GM23248 (cell line): ENCODE data around the gene HAGH. TPM values are rescaled to one million over a fixed set of nuclear protein-coding genes. Genes with fewer than 3 reads are reported as not detected.

Experiments
- DNase-seq: peaks from one replicate; pipeline ENCODE4 v3.0.0-alpha.2; 2015
- H2AFZ ChIP-seq: fragments of 200-600 bp; sonication (generic); 2 replicates; pipeline ENCODE4 v1.6.1; 2016; ENCODE audit warnings: antibody characterized with exemption
- H3F3A ChIP-seq: fragments of 200-600 bp; sonication (generic); 2 replicates; pipeline ENCODE4 v1.6.1; 2016; ENCODE audit warnings: mild to moderate bottlenecking, antibody characterized with exemption, mixed run types; ENCODE audit not compliant: insufficient read depth
- H3K27ac ChIP-seq: fragments of 200-600 bp; sonication (generic); 2 replicates; pipeline ENCODE4 v1.5.1; 2016; ENCODE audit warnings: mild to moderate bottlenecking
- H3K27me3 ChIP-seq: fragments of 200-600 bp; sonication (generic); replicated peaks from 2 replicates; pipeline ENCODE4 v1.6.1; 2016; ENCODE audit warnings: mild to moderate bottlenecking; ENCODE audit not compliant: insufficient read depth
- H3K36me3 ChIP-seq: fragments of 200-600 bp; sonication (generic); 2 replicates; pipeline ENCODE4 v1.6.1; 2016; ENCODE audit warnings: low read depth, mild to moderate bottlenecking
- H3K4me1 ChIP-seq: fragments of 200-600 bp; sonication (generic); 2 replicates; pipeline ENCODE4 v1.6.1; 2016; ENCODE audit warnings: mild to moderate bottlenecking; ENCODE audit not compliant: insufficient read depth
- H3K4me2 ChIP-seq: fragments of 200-600 bp; sonication (generic); one replicate; pipeline ENCODE4 v1.6.1; 2016; ENCODE audit warnings: mild to moderate bottlenecking; ENCODE audit not compliant: unreplicated experiment
- H3K4me3 ChIP-seq: fragments of 200-600 bp; sonication (generic); 2 replicates; pipeline ENCODE4 v1.5.1; 2016; ENCODE audit warnings: mild to moderate bottlenecking
- H3K79me2 ChIP-seq: fragments of 200-600 bp; sonication (generic); 2 replicates; pipeline ENCODE4 v1.6.1; 2016; ENCODE audit warnings: mild to moderate bottlenecking; ENCODE audit not compliant: insufficient read depth
- H3K9ac ChIP-seq: fragments of 200-600 bp; sonication (generic); 2 replicates; pipeline ENCODE4 v1.6.1; 2016; ENCODE audit warnings: mild to moderate bottlenecking
- H3K9me2 ChIP-seq: fragments of 200-600 bp; sonication (generic); 2 replicates; pipeline ENCODE4 v1.6.1; 2016; ENCODE audit warnings: mixed run types, mild to moderate bottlenecking, moderate library complexity; ENCODE audit not compliant: insufficient read depth
- H3K9me3 ChIP-seq: fragments of 200-600 bp; sonication (generic); one replicate; pipeline ENCODE4 v1.6.1; 2017; ENCODE audit warnings: low read depth
- H4K20me1 ChIP-seq: fragments of 200-600 bp; sonication (generic); 2 replicates; pipeline ENCODE4 v1.6.0; 2016; ENCODE audit not compliant: insufficient read depth
- EZH2 ChIP-seq: fragments of 200-600 bp; sonication (generic); IDR thresholded peaks from 2 replicates; pipeline ENCODE4 v1.6.1; 2018; ENCODE audit warnings: antibody characterized with exemption, mild to moderate bottlenecking; ENCODE audit not compliant: insufficient read depth, poor library complexity, severe bottlenecking
- EZH2phosphoT487 ChIP-seq: fragments of 200-600 bp; sonication (generic); IDR thresholded peaks from 2 replicates; pipeline ENCODE4 v1.6.1; 2018; ENCODE audit warnings: antibody characterized with exemption, moderate library complexity, mild to moderate bottlenecking, low read depth; ENCODE audit not compliant: insufficient read depth
- WGBS, 2 experiments: methylation state at CpG; one replicate each; pipeline ENCODE4 v1.1.6; 2015 to 2017; ENCODE audit warnings: low lambda C conversion rate in 2 of 2, low coverage in 1 of 2; ENCODE audit errors: missing lambda C conversion rate in 2 of 2; 5-methylcytosine and 5-hydroxymethylcytosine counted together
- in situ Hi-C: fragments of 300-500 bp; cut with MboI; formaldehyde crosslinking; loops from 2 replicates; pipeline ENCODE4 v1.15.0; 2020
- polyA plus RNA-seq: library from polyadenylated mRNA; unstranded; fragments of >200 nt; fragmentation: Nextera tagmentation; extraction: Ambion mirVana; gene quantifications from 2 replicates; pipeline ENCODE4 v1.2.1, GENCODE V29; 2016
- total RNA-seq: library from RNA; depleted of rRNA; stranded (reverse); fragments of >200 nt; shearing (Covaris generic); gene quantifications from 2 replicates; pipeline ENCODE4 v1.2.3, GENCODE V29; 2014

The HAGH gene
- total and polyA plus RNA-seq, 2 experiments from 2014 or later: 48.9 to 76.5 TPM

DNA sequence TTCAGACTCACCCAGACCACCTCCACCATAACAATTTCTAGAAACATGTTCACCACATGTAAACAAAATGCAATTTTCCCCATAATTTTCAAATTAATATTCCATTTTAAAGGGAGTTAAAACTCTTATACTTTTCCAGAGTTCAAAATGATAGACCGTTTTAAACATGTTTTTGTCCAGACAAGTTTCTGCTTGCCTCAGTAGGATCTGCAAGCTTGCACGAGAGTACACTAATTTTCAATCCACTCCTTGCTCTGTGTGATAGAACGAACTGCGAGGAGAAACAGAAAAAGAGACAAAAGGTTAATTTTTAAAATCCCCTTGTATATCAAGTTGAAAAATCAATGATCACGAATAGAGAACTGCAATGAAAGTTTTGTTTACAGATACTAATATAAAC is 7.5 kb upstream of the HAGH start:
- Histone ChIP-seq H3K9me3 (no peaks in the 10 kb centered on the region), H3K4me1 (peaks cover 6% of the 10 kb centered on the region; the same call in 1 of the 2 replicates)
- WGBS, 2 experiments: 93 to 95% methylated on average over 5 of the region's 5 CpGs

DNA sequence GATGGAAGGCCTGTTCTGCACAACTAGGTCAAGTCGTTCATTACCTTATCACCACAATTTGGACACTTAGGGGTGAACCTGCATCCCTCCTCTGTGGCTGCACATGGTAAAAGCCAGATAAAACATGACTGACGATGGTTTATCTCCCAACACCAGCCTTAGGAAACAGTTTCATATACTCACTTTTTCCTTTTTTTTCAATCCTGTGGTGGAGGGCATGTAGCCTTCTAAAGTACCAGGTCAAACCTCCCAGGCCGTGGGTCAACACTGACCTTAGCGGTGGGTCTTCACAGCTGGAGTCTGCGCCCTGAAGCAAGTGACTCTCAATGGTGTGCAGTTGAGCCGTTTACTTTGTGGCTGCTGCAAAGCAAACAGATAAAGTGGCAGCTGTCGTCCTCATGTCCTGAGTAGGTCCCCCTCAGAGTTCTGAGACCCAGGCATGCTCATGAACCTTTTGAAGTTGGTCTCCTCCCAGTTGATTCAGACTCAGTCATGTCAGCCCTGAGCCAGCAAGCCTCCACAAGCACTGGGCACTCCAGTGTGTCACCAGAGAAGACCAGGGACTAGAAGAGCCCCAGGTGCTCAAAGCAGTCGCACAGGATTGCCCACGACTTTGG is 6.3 kb upstream of the HAGH start:
- in situ Hi-C loops: no loop called here
- no peaks in the 10 kb centered on the region for H4K20me1 ChIP-seq
- H3K79me2 ChIP-seq: peaks cover 25% of the 10 kb centered on the region
- H3K4me1 ChIP-seq: peaks cover 17% of the 10 kb centered on the region
- H3F3A ChIP-seq: peaks cover 4% of the 10 kb centered on the region; the same call in 1 of the 2 replicates
- H3K9ac ChIP-seq: no peak overlapping the region
- TF ChIP-seq EZH2phosphoT487 (no peak), EZH2 (no peak)
- 74 to 76% methylated on average over 9 of the region's 9 CpGs for WGBS, 2 experiments
- 0 out of 2 replicates have a peak, but pooled peaks cover 7% of the 10 kb centered on the region for H3K36me3 ChIP-seq
- H2AFZ ChIP-seq: no peak overlapping the region
- H3K4me2 ChIP-seq: no peak overlapping the region
- no peaks in the 10 kb centered on the region for H3K9me2 ChIP-seq
- no peaks in the 10 kb centered on the region for H3K27me3 ChIP-seq
- H3K9me3 ChIP-seq: no peaks in the 10 kb centered on the region
- no peak overlapping the region for H3K4me3 ChIP-seq
- DNase-seq: no peak
- no peak overlapping the region for H3K27ac ChIP-seq

More for the DNA sequence above, 7.5 kb upstream of the HAGH start:
- no peak overlapping the region for H2AFZ ChIP-seq
- H4K20me1 ChIP-seq: no peaks in the 10 kb centered on the region
- no peak for DNase-seq
- TF ChIP-seq EZH2: no peak
- TF ChIP-seq EZH2phosphoT487: no peak
- H3K4me2 ChIP-seq: no peak overlapping the region
- peaks cover 14% of the 10 kb centered on the region for H3K79me2 ChIP-seq
- H3F3A ChIP-seq: 0 out of 2 replicates have a peak, but pooled peaks cover 4% of the 10 kb centered on the region
- no peak overlapping the region for H3K4me3 ChIP-seq
- in situ Hi-C loops: no loop called here
- H3K9me2 ChIP-seq: no peaks in the 10 kb centered on the region
- no peaks in the 10 kb centered on the region for H3K27me3 ChIP-seq
- H3K9ac ChIP-seq: no peak overlapping the region
- H3K36me3 ChIP-seq: 0 out of 2 replicates have a peak, but pooled peaks cover 5% of the 10 kb centered on the region
- no peak overlapping the region for H3K27ac ChIP-seq

DNA sequence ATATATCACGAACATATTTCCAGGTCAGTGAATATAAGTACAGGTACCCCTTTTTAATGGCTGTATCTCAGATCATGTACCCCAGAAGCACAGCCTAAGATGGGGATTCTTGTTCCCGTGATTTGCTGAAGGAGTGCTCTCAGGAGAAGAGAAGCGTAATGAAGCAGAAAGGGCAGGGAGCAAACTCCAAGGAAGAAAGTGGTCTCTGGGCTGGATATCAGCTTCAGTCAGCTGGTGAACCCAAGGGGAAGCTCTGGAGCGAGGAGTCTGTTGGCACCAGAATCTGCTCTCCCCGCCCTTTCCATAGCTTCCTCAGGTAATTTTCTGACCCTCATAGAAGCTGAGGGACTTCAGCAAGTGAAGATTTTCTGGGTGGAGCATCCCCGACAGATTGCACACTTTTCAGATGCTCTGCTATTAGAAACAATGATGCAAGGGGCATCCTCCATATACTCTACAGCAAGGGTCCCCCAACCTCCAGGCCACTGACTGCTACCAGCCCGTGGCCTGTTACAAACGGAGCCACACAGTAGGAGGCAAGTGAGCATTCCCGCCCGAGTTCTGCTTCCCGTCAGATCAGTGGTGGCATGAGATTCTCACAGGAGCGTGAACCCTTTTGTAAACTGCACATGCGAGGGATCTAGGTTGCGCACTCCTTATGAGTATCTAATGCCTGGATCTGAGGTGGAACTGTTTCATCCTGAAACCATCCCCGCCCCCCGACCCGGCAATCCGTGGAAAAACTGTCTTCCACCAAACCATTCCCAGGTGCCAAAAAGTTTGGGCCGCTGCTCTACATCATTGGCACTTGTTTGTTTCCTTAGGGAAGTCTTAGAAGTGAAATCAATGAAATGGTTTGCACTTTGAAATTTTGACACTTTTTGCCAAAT is 4.8 kb upstream of the HAGH start:
- H2AFZ ChIP-seq: no peak overlapping the region
- 79 to 84% methylated on average over 18 to 19 of the region's 19 CpGs for WGBS, 2 experiments
- no peak overlapping the region for H3K9ac ChIP-seq
- H3K27me3 ChIP-seq: no peaks in the 10 kb centered on the region
- peaks cover 17% of the 10 kb centered on the region for H3K4me1 ChIP-seq
- no peak overlapping the region for H3K27ac ChIP-seq
- peaks cover 31% of the 10 kb centered on the region for H3K79me2 ChIP-seq
- no peaks in the 10 kb centered on the region for H3K9me3 ChIP-seq
- no peak overlapping the region for H3K4me3 ChIP-seq
- no peaks in the 10 kb centered on the region for H4K20me1 ChIP-seq
- in situ Hi-C loops: no loop called here
- TF ChIP-seq EZH2 (no peak), EZH2phosphoT487 (no peak)
- DNase-seq: no peak
- H3F3A ChIP-seq: peaks cover 8% of the 10 kb centered on the region; the same call in 1 of the 2 replicates
- 0 out of 2 replicates have a peak, but pooled peaks cover 7% of the 10 kb centered on the region for H3K36me3 ChIP-seq
- no peak overlapping the region for H3K4me2 ChIP-seq
- H3K9me2 ChIP-seq: no peaks in the 10 kb centered on the region

DNA sequence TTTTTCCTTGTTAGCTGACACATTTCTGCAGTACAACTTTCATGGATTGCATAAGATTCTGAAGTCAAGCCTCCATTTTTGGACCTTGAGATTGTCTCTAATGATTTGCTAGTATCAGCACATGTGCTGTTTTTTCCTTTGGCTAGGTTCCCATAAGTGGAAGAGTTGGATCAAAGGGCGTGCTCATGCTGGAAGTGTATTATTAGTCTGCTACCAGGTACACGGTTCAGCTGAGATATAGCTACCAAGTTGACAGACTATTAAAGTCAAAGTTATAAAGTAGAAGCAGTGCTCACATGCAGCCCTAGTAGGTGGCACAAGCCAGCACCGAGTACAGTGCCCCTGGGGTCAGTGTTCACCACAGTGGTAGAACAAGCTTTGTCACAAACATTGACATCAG is 3.6 kb upstream of the HAGH start:
- Histone ChIP-seq H2AFZ (no peak overlapping the region), H3K9me3 (no peaks in the 10 kb centered on the region), H3K4me1 (peaks cover 17% of the 10 kb centered on the region), H3K9me2 (no peaks in the 10 kb centered on the region), H3K4me3 (no peak overlapping the region), H3K4me2 (no peak overlapping the region), H3F3A (peaks cover 8% of the 10 kb centered on the region; the same call in 1 of the 2 replicates), H3K9ac (no peak overlapping the region), H3K36me3 (0 out of 2 replicates have a peak, but pooled peaks cover 7% of the 10 kb centered on the region), H3K79me2 (peaks cover 37% of the 10 kb centered on the region), H4K20me1 (no peaks in the 10 kb centered on the region), H3K27me3 (no peaks in the 10 kb centered on the region), H3K27ac (no peak overlapping the region)
- TF ChIP-seq EZH2 (no peak), EZH2phosphoT487 (no peak)
- 41 to 45% methylated on average over 3 of the region's 3 CpGs for WGBS, 2 experiments
- in situ Hi-C loops: no loop called here
- DNase-seq: peak; percentile 5
